KG1 (cell line): ENCODE results near the gene ETV6.

Experiments
- DNase-seq: peaks from one replicate; lab custom pipeline; 2025; lab: John Stamatoyannopoulos, UW

ETV6 gene

DNA sequence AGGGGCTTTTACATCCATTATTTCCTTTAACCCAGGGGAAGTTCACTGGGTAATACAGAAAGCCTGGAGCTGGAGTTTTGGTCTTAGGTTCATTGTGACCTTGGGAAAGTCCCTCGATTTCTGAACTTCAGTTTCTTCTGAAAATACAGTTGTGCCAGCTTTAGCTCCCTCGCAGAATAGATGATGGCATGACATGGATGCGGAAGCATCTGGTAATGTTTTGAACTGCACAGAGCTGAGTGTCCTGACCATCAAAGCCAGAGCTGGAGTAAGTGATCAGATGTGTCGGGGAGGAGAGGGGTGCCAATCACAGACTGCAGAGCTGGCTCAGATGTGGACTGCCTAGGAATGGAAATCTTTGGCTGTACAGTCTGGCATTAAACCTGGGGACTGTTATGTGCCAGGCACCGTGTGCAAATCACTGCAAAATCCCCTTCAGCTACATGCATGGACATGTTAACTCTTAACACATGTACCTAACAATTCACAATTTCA, 180.9 kb downstream of the ETV6 start:
- DNase-seq, result no peak

DNA sequence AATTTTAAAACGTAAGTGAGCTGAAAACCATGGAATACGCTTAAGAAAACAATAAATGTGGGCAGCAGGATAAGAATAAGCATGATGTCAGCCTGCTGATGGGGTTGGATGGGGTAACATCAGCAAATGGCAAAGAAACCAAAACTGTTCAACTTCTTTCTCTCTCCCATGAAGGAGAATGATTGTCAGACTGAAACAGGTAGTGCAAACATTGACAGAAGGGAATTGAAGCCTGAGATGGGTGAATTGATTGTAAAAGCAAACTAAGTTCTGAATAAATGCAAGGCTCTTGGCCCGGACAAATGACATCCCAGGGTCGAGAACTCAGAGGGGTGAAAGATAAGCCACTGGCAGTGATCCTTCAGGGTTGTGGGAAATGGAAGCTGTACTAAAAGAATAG, 182.6 kb downstream of the ETV6 start:
- no peak for DNase-seq

- DNase-seq, result no peak
These were observed 183.9 kb downstream of the ETV6 start for GRCh38 chr12:11833174-11833895.

DNA sequence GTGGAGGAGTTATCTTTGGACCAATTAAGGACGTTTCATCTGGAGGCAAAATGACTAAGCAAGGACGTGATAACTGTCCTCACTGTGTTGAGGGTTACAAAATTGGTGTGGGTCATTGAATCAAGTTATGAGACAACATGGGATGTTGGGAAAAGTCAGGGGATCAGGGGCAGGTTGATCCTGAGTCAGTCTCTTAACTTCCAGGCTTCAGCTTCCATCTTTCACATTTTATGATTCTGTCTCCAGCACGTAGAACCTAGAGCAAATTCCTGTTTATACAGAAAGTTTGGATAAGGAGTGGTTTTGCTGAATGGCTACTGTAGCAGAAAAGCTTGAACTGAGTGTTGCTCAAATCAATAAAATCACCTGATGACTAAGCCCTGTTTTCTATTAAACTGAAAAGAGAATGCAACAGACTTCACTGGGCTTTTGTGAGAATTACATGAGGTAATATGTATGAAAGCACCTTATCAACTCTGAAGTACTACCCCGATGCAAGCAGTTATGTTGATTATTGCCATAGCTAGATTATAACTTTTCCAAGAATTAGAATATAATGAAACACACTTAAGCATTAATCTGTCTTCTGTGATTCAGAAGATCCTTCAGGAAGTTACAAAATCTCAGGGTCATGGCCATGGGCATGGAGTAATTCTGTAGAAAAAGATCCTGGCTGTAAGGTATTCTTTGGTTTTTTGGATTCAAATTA, 184.8 kb downstream of the ETV6 start:
- DNase-seq, result no peak

DNA sequence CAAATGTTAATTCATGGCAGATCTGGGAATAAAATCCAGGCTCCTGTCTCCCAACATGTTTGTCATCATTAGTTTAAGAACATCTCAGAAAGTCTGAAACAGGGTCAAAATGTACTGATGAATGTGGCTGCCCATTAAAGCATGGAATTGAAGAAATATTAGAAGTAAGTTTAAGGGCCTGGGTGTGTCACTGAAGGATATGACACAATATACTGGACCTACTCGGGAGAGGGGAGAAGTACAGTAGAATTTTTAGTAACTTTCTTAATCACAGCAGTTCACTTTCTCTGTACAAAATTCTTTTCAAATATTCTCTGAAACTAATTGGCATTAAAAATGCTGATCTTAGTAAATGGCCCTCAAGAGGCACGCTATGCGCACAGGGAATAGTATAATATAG, 185.5 kb downstream of the ETV6 start:
- no peak for DNase-seq

GRCh38 chr12:11836282-11837151, 187.0 kb downstream of the ETV6 start:
- DNase-seq, result no peak

- no peak for DNase-seq
These were observed 187.9 kb downstream of the ETV6 start for GRCh38 chr12:11837216-11837934.

DNA sequence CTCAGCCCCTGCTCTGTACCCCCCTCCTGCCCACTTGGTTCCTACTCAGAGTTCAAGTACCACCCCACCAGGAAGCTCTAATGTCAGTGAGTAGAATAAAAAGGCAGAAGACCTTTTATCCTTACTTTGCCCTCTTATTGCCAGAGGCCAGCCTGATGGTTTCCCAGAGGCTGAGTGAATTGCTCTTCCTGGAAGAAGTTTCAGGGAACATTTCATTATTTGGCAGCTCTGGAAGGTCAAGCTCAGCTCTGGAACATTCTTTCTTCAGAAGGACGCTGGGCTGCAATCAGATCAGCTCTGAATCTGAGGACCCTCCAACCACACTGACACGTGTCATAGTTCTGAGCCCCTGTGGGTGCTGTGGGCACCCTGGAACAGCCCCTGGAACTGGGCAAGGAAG, 188.9 kb downstream of the ETV6 start:
- DNase-seq, result no peak

GRCh38 chr12:11839091-11839641, 189.7 kb downstream of the ETV6 start:
- no peak for DNase-seq

GRCh38 chr12:11840366-11840765, 190.9 kb downstream of the ETV6 start:
- DNase-seq, result no peak

DNA sequence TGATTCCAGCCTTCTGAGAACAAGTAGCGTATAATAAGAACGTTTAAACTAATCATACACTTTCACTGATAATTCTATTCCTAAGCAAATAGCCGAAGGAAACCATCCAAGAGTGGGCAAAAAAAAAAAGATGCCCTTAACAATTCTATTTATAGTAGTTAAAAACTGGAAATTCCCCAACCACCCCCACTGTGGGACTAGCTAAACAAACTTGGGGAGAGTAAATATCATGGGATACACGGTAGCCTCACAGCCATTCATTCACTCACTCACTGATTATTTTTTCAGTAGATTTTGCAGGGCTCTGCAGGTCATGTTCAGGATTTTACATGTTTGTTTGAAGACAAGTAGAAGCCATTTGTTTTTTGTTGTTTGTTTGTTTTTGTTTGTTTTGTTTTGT, 197.0 kb downstream of the ETV6 start:
- DNase-seq, result no peak

- no peak for DNase-seq
These were observed 198.1 kb downstream of the ETV6 start for GRCh38 chr12:11847539-11847938.

- DNase-seq, result no peak
These were observed 200.5 kb downstream of the ETV6 start for GRCh38 chr12:11849757-11850504.

GRCh38 chr12:11853126-11853525, 203.7 kb downstream of the ETV6 start:
- no peak for DNase-seq

GRCh38 chr12:11854011-11854499, 204.6 kb downstream of the ETV6 start:
- DNase-seq, result no peak

DNA sequence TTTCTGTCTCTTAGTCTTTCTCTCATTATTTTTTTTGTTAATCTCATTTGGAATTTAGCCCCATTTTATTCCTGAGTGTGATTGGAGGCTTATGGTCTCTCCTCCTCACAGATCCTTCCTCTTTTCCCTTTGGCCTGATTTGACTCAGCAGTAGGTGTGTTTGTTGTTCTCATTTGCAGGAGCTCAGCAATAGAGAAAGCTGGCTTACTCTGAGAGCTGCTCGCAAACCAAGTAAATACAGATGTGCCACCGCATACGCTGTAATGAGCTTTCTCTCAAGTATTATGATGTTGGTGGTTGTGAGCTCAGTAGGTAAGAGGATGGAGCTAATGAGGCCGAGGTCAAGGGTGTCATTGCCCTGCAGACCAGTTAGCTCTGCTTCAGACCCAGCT, 206.5 kb downstream of the ETV6 start:
- DNase-seq, result no peak

DNA sequence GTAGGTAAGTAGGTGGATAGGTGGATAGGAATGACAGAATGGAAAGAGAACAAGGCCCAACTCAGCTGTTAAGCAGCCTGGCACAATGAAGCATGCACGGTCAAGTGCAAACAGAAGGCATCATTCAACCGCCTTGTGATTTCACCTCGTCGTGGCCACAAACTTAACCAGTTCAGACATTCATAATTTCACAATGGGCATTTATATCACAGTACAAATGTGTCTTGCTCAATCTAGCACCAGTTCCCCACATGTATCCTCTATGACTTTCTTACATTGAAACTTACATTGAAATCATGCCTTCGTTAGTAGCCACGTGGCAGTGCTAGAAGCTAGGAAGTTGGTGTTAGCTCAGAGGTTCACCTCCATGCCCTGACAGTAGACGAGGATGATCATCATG, 207.5 kb downstream of the ETV6 start:
- no peak for DNase-seq

DNA sequence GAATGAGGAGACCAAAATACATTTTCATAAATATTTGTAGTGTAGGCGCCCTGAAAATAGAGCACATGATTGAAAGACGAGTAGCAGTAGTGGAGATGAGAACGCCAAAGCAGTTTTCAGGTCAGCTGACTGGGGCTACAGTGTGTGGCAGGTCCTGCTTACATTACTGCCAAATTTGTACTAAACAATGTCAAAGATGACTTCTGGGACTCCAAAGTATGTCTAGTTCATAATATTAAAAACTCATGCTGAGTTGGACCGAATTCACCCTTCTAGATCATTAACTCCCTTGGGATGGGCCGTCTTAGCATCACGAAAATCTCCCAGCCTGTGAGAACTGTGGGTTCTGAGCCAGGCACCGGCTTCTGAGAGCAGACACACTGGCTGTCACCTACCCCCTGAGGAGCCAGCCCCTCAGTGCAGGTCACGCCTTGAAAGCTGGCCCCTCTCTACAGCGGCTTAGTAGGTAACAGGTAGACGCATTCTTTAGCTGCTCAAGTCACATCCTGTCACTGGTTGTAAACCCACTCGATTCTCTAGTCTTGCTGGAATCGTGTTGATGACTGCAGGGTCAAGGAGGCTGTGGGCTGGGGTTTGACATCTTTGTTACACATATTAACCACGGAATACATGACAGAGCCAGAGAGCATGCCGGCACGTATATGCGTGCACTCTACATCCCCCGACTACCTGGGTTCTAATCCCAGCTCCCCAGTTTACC, 210.4 kb downstream of the ETV6 start:
- no peak for DNase-seq

DNA sequence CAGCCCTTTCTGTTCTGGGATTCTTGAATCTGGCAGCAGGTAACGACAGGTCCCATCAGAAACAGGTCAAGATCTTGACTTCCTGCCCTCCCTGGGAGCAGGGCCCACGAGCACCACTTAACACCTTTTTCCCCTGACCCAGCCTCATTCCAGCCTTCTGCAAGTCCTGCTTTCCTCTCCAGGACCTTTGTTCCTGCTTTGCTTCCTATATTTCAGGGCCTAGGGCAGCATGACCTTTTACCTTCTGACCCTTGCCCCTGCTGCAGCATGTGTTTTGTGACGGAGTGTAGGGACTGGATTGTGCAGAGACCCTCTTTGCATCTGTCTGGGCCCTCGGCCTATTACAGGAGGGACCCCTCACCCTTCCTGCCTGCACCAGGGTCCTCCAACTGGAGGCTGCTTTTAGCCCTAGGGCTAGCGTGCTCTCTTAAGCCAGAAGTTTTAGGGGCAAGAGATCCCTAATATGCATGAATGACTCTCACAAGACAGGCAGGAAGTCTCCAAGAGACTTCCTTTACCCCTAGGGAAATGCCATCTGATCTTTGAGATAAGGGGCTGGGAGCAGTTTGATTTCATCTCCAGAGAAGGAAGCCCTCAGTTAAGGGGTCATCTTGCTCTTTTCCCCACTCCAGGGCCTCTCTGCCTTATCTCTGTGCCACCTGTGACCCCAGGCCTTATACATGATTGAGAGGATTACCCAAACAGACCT, 211.8 kb downstream of the ETV6 start:
- DNase-seq, result no peak
